ENCODE results near the gene NOTCH3.

The NOTCH3 gene

GRCh38 chr19:15125232-15126067 is 75.3 kb downstream of the NOTCH3 start:
- DNase-seq, result peak; percentile 70 to 98 (median 94)

DNA sequence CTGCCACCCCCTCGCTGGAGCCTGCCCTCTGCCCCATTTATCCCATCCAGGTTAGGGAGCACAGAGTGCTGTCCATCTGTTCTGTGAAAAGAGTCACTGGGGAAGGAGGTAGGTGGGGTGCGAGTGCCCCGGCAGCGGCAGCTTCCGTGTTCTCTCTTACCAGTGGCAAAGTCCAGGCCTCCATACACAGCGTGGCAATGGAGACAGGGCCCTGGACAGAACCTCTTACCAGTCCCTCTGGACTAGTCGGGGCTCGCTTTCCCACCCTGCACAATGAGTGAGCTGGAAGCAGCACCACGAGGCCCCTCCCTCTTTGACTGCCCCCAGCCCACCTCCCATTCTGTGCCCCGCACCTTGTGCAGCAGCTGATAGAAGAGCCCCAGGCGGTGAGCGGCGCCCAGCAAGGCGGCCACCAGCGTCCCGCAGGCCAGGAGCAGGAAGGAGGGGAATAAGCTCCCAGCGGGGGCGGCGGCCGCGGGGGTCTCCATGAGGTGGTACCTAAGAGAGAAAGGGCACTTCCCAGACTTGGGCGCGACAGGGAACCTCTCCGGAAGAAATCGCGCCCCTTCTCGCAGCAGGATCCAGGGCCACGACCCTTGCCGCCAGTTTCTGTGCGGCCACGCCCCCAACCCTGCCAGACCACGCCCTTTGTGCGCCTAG is 76.1 kb downstream of the NOTCH3 start:
- peak in 12 of 51 donors; percentile 17 to 63 (median 36) for DNase-seq

- peak in 45 of 51 donors; percentile 8 to 81 (median 52) for DNase-seq
Observed at GRCh38 chr19:15123900-15124299, 76.9 kb downstream of the NOTCH3 start.

DNA sequence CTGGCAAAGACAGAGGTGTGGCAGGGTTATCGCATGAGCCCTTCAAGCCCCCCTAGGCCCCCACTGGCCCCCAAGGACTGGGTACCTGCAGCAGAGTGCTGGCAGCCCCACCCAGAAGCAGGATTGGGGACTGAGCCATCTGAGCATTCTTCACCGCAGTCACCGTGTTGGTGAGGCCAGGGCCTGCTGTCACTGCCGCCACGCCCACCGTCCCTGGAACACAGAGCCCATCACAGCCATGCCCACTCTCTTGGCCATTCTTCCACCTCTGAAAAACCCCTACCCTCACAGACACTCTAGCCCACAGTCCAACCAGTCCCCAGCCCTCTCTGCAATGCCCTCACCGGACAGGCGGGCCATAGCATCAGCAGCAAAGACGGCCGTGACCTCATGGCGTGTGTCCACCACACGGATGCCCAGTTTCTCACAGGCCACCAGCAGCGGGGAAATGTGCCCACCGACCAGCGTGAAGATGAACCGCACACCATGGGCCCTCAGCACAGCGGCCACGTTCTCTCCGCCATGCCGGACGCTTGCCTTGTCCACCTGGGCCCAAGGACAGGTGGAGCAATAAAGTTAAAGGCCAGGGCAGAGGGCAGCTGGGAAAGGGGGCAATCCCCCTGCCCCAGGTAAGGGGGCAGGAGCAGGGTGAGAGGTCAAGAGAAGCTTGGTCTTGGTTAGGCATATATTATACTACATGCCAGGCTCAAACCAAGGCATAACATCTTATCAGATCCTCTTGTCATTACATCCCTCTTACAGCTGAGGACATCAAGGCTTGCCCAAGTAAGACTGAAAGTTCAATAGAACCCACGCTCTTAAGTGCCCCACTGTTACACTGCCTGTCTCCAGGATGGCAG is 77.5 kb downstream of the NOTCH3 start:
- no peak for DNase-seq

DNA sequence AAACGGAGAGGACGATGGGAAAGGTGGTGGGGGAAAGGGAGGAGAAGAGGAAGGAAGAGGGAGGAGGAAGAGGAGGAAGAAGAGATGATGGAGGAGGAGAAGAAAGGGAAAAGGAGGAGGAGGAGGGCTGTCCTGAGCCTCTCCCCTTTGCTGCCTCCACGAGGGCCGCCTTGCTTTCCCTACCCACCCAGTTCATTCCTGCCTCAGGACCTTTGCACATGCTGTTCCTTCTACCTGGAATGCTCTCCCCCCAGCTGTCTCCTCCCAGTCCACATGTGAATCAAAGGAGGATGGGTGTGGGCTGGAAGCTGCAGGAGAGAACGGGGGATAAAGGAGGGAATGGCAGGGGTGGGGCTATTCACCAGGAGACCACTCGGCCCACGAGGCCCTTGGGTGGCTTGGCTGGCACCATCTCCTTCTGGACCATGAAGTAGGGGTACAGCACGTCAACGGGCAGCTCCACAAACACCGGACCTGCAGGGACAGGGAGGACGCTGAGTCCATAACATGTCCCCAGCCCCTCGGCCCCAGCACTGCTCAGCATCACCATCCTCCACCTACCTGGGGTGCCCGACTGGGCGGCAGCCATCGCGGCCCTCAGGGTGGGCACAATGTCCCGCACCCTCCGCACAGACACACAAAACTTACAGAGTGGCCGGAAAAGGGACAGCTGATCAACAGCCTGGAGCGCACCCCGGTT is 78.3 kb downstream of the NOTCH3 start:
- no peak for DNase-seq

DNA sequence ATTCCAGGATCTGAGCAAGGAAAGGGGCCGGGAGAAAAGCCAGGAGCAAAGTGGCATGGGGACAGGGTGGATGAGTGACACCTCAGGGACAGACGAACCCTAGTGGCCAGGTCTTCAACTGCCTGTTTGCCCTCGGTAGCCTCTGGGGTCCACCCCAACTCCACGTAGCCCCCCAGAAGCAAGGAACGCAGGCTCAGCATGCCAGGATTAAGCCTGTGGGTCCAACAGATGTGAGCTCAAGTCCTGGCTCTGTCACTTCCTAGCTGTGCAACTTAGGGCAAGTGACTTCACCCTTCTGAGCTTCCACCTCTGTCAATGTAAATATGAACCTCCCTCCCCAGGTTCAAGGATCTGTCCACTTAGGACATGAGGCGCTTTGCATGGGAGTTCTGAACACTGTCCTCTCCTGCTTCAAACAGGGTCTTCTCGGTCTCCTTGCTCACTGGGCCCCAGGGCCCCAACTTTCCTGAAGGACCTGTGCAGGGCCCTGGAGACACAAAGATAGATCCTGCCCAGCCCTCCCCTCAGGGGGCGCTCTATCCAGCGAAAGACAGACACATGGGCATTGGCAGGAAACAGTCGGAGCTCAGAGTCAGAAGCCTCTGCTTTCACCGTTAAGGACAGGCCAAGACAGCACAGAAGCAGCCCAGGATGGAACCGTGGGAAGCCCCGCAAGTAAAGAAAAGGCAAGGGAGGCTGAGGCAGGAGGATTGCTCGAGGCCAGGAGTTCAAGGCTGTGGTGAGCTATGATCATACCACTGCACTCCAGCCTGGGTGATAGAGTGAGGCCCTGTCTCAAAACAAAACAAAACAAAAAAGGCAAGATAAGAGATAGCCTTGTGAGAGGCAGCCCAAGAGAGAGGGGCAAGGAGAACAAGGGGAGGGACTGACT is 80.4 kb downstream of the NOTCH3 start:
- DNase-seq, result no peak

- no peak for DNase-seq
Observed at GRCh38 chr19:15118789-15119494, 81.9 kb downstream of the NOTCH3 start.

GRCh38 chr19:15118248-15118647 is 82.5 kb downstream of the NOTCH3 start:
- no peak for DNase-seq

- DNase-seq, result no peak
Observed at GRCh38 chr19:15116856-15117255, 83.9 kb downstream of the NOTCH3 start.

GRCh38 chr19:15115762-15116615 is 84.8 kb downstream of the NOTCH3 start:
- no peak for DNase-seq

- DNase-seq, result peak in 16 of 51 donors; percentile 4 to 43 (median 18)
Observed at GRCh38 chr19:15115080-15115479, 85.7 kb downstream of the NOTCH3 start.

DNA sequence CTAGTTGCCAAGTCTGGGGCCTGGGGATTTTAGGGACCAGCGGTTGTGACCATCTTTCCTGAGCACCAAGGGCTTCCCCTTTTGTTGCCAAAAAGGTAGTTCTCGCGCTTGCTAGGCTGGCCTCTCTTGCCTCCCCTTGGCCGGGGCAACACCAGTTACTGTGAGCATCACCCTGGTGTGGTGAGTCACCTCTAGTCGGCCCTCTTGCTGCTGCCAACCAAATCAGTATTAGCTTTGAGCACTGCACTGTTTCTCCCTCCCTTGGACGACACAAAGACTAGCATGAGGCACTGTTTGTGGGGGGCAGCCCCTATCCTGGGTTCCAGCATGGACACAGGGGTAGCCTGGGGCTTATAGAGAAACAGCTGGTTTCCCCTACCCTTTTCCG is 86.6 kb downstream of the NOTCH3 start:
- DNase-seq, result peak in 1 of 51 donors; percentile 22

DNA sequence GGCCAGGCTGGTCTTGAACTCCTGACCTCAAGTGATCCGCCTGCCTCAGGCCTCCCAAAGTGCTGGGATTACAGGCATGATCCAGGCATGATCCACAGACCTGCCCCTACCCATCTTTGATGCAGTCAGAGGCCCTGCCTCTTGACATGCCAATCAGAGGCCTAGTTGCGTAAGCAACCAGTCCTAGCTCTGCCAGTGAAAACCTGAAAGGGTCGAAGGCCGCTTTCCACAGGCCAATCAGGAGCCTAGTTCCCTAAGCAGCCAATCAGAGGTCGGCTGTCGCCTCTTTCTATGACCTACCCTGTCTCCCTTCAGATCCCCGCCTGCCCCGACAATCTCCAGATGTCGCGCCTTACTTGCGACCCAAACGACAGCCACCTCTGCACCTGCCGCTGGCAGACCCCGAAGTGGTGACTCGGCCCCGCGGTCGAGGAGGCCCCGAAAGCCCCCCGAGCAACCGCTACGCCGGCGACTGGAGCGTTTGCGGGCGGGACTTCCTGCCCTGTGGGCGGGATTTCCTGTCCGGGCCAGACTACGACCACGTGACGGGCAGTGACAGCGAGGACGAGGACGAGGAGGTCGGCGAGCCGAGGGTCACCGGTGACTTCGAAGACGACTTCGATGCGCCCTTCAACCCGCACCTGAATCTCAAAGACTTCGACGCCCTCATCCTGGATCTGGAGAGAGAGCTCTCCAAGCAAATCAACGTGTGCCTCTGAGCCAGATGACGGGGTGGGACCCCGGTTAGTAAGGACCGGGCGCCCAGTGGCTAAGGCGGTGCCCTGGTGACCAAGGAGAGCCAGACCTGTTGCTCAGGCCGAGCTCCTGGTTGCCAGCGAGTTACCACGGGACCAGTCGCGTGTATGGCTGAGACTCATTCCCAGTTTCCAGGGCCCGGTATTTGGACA is 87.3 kb downstream of the NOTCH3 start:
- no peak for DNase-seq

- DNase-seq, result no peak
Observed at GRCh38 chr19:15112385-15112784, 88.4 kb downstream of the NOTCH3 start.

- DNase-seq, result no peak
Observed at GRCh38 chr19:15111758-15112157, 89.0 kb downstream of the NOTCH3 start.

- no peak for DNase-seq
Observed at GRCh38 chr19:15110418-15110815, 90.4 kb downstream of the NOTCH3 start.

GRCh38 chr19:15109768-15110417 is 90.9 kb downstream of the NOTCH3 start:
- DNase-seq, result no peak
